Tibial nerve (tissue), 3 donors: ENCODE data around the gene TMCO4.

Source experiments
- CTCF ChIP-seq, 5 experiments: fragments of 200-600 bp in 3 of 5; fragments of 450-650 bp in 2 of 5; sonication (generic) in 3 of 5; IDR thresholded peaks; one replicate each; pipeline ENCODE4 v1.5.1; 2016 to 2019; ENCODE audit warnings: antibody characterized with exemption in 5 of 5, mild to moderate bottlenecking in 3 of 5, moderate library complexity in 2 of 5
- POLR2A ChIP-seq, 2 donors: fragments of 450-650 bp; IDR thresholded peaks; one replicate each; pipeline ENCODE4 v1.6.1; 2017; ENCODE audit warnings: antibody characterized with exemption in 2 of 2, mild to moderate bottlenecking in 2 of 2, moderate library complexity in 2 of 2

DNA sequence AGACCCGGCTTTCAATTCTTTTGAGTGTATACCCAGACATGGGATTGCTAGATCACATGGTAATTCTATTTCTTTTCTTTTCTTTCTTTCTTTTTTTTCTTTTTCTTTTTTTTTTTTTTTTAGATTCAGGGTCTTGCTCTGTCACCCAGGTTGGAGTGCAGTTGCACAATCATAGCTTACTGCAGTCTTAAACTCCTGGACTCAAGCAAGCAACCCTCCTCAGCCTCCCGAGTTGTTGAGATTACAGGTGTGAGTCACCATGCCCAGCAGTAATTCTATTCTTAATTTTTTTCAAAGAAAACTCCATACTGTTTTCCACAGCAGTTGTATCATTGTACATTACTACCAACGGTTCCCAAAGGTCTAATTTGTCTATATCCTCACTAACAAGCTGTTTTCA, 28.8 kb upstream of the TMCO4 start:
- TF ChIP-seq CTCF (IDR thresholded peaks at IDR 0.05) = no peak
- TF ChIP-seq POLR2A (IDR thresholded peaks at IDR 0.05) = no peak
